T-helper 1 cell treated with Interleukin-12 subunit alpha and Interleukin-12 subunit beta and Interleukin-4 antibody, amounts not matched to agents 30 ng/mL and 1 ng/mL, for 36 hours (primary cell): Measurements from ENCODE around the gene BCL2. TPM values are rescaled to one million over a fixed set of nuclear protein-coding genes. Genes with fewer than 3 reads are reported as not detected.

ENCODE experiments used
- intact Hi-C: fragments of 100-400 bp; cut with micrococcal nuclease; formaldehyde crosslinking; loops from one replicate; pipeline ENCODE4 v1.15.1; 2024
- total RNA-seq: library from RNA; stranded (reverse); gene quantifications from 2 replicates; pipeline ENCODE4 v1.2.3, GENCODE V29; 2022

The BCL2 gene
- total RNA-seq, 1 donor from 2014 or later, result 148 TPM

DNA sequence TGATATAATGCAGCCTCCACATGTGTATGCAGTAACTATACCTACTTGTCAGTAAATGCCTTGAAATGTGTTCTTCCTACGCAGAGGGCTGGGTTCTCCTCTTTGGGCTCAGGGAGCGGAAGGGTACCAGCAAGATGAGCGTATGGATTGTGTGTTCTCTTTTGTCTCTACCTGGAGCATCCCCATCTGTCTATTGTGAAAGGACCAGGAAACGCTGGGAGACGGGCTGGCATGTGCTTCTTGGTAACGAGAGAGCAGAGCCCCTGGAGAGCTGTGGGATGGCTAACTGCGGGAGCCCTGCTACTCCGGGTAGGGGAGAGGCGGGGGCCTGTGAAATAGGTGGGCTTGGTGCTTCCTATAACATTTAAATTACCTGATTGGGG lies 80.9 kb downstream of the BCL2 start:
- intact Hi-C loops, result no loop called here

DNA sequence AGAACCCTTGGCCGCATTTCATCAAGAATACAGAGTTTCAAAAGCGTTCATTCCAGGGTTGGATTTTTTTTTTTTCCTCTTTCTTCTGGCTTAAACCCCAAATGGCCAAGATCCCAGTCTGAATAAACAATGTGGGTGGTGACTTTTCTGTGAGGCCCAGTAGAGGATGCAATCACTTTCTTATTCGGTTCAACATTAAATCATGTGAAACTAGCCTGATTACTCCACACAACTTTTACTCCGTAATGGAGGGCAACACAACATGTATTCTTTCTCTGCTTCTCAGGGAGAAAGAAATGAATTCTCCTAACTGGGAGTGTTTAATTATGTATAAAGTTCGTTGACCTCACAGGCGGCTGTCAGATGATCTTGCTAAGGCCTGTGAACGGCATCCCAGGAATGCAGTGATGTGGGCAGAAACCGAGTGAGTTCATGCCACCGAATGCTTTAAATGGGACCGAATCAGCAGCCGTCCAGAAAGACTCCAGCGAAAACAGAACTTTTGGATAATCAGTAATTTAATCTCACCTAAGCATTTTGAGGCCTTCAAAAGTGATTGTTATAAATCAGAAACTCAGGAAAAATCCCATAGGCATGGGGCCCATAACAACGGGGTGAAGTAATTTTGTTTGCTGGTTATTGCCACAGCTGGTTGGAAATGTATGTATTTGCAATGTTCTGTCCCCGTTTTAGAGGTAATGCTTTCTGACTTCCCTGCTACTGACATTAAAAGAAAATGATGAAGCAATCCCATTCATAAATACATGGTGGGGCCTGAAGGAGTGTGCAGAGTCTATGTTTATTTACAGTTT lies 81.5 kb downstream of the BCL2 start:
- intact Hi-C loops, result no loop called here

DNA sequence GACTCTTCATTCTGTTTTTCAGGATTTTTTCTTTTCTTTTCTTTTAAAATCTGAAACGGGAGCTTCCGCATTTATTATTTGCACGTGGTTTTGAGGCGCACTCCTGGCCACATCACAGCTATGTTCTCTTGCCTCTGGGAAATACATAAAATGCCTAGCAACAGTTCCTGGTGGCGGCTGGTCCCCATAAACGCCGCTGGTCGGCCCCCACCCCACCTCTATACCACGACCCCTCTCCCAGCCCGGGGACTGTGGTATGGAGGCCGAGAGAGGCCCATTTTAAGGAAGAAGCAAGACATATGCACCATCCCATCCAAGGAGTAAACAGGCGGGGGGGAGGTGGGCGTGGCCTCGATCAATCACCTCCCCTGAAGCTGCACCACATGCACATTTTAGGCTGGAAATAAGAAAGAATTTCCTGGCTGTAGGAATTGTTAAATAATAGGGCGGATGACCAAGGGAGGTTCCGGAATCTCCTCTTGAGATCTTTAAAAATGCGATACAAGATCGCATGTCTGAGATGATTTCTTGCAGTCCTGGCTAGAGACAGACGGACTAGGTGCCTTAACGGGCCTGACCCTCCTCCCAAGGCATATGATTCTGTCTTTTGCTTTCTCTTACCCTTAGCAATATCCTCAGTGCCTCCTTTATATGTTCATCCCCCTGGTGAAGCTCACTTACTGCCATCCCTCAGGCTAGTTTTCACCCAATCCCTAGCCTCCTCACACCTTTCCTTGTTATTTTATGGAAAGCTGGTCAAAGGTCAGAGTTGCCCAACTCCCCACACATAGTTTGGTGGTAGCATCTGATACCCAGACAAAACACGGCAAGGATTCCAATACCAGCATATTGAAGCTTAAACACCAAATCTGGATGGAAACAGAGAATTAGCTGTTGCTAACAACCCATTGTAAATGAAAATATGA lies 82.4 kb downstream of the BCL2 start:
- intact Hi-C loops, result no loop called here

DNA sequence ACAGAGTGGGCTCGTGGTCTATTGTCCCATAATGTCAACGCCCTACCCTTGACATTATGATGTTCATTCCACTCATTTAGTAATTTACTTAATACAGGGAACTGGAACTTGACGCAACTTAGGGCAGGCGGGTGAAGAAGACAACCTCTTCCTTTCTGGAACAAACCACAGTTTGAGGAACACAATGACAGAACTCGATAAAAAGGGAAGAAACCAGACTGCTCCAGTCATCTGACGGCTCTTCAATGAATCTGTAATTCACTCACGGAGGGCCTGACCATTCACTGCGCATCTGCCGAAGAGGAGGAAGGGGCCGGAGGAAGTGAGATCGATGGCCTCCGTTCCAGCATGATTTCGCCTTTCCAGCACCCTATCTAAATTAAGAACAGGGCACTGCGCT lies 83.2 kb downstream of the BCL2 start:
- intact Hi-C loops, result no loop called here

DNA sequence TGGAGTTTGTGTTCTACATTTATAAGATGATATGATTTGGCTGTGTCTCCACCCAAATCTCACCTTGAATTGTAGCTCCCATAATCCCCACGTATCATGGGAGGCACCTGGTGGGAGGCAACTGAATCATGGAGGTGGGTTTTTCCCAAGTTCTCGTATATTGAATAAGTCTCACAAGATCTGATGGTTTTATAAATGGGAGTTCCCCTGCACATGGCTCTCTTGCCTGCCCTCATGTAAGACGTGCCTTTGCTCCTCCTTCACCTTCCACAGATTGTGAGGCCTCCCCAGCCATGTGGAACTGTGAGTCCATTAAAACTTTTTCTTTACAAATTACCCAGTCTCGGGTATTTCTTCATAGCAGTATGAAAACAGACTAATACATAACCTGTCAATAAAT lies 83.6 kb downstream of the BCL2 start:
- intact Hi-C loops, result loop anchor here (1.0 to 2.0 kb wide), 2 partner anchors 19 to 36 kb away; no protein-coding TSS in a partner anchor

DNA sequence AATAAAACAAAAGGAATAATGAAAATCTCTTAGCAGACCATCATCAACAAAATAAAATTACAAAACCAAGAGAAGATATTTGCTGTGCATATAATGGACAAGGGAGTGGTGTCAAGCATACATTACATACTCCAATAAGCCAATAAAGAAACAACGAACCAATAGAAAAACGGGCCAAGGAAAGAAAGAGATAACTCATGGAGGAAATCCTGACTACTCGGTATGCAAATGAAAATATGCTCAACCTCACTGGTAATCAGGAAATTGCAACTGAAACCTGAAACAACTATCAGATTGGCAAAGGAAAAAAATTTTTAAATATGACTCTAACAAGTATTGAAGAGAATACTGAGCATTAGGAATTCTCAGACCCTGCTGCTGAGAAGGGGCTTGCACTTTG lies 84.7 kb downstream of the BCL2 start:
- intact Hi-C loops, result loop anchor here (1.0 to 2.0 kb wide), 2 partner anchors 18 to 35 kb away; no protein-coding TSS in a partner anchor

DNA sequence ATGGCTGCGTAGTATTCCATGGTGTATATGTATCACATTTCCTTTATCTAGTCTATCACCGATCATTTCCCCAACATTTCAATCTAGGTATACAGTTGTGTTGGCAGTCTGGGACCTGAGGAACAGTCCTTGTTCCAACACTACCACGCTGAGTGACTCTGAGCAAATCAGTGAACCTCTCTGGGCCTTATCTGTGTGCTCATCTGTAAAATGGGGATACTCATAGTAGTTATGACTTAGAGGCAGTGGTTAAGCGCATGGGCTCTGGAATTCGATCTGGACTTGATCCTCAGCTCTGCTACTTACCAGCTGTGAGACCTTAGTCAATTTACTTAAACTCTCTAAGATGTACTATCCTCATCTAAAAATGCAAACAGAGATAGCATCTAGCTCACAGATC lies 85.1 kb downstream of the BCL2 start:
- intact Hi-C loops, result loop anchor here (2.0 kb wide), 1 partner anchor 18 kb away; no protein-coding TSS in a partner anchor

DNA sequence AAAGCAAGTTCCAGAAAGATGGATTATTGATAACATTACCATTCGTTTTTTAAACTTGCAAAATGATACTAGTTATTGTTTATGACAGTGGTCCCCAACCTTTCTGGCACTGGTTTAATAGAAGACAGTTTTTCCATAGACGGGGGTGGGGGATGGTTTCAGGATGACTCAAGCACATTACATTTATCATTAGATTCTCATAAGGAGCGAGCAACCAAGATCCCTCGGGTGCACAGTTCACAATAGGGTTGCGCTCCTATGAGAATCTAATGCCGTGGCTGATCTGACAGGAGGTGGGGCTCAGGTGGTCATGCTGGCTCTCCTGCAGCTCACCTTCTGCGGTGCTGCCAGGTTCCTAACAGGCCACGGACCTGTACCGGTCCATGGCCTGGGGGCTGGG lies 86.2 kb downstream of the BCL2 start:
- intact Hi-C loops, result no loop called here

DNA sequence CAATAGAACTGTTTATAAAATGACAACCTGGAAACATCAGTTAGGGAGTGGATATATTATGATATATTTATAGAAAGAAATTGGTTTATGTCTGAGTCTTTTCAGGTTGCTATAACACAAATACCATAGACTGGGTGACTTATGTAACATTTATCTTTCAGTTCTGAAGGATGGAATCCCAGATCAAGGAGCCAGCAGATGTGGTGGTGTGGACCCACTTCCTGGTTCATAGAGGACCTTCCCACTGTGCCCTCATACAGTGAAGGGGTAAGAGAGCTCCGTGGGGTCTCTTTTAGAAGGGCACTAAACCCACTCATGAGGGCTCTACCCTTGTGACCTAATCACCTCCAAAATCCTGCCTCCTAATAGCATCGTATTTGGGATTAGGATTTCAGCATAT lies 86.7 kb downstream of the BCL2 start:
- intact Hi-C loops, result no loop called here

DNA sequence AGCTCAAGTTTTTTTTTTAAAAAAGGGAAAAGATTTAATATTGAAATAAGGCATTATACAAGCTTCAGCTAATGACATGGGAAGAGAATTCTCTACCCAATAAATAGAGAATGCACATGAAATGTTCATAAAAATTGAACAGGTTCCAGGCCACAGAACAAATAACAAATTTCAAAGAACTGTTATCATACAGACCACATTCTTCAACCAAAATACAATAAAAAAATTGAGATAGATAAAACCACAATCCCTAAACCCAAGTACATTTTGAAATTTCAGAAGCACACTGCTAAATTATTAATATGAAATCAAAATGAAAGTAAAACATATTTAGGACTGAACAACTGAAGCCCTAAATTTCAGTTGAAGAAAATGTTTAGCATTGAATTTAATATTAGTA lies 89.6 kb downstream of the BCL2 start:
- intact Hi-C loops, result no loop called here

DNA sequence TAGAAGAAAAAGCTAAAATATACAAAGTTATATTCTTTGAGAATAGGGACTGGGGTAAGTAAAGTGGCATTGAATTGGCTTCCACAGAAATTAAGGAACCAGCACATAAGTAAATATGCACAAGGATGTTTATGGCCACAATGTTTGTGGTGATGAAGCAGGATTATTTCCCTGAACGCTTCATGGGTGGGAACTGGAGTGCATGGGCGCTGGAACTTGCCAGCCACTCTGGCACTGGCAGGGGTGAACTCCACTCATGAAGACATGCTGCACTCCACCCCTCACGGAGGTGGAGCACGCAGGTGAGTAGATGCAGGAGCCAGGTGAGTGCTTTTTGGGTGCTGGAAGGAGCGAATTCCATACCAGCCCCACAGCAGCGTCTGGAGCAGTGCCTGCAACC lies 94.1 kb downstream of the BCL2 start:
- intact Hi-C loops, result loop anchor here (2.0 kb wide), 1 partner anchor 43 kb away; no protein-coding TSS in a partner anchor

DNA sequence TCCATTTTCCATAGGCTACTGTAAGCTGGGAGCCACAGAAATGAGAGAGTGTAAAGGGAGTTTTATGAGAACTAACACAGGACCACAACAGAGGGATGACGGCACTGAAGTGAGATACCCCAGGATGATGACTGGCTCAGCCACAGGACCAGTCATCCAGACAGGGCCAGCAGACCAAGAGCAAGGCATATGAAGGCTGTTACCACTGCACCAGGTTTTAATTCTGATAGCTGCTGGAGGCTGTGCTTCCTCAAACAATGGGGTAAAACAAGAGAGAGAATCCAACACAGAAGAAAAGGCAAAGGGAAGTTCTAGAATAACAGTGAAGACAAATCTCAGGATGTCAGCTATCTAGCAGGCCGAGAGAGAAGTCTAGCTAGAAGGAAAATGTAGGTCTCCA lies 94.9 kb downstream of the BCL2 start:
- intact Hi-C loops, result loop anchor here (2.0 kb wide), 1 partner anchor 44 kb away; no protein-coding TSS in a partner anchor

DNA sequence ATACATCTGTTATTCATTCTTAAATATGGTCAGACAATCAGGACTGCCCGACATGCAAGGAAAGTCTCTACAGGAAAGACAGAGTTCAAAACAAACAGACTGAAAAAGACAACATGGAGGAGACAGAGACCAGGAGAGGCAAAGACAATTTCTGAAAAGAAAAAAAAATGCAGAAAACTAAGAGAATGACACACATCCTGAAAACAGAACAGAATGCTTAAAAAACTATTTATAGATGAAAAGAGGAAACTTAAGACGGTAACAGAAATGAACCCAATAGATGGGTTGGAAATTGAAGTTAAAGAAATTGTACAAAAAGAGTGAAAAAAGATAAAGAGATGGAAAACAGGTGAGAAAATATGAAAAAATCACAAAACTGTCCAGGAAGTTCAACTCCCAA lies 95.7 kb downstream of the BCL2 start:
- intact Hi-C loops, result loop anchor here (2.0 kb wide), 1 partner anchor 45 kb away; no protein-coding TSS in a partner anchor

DNA sequence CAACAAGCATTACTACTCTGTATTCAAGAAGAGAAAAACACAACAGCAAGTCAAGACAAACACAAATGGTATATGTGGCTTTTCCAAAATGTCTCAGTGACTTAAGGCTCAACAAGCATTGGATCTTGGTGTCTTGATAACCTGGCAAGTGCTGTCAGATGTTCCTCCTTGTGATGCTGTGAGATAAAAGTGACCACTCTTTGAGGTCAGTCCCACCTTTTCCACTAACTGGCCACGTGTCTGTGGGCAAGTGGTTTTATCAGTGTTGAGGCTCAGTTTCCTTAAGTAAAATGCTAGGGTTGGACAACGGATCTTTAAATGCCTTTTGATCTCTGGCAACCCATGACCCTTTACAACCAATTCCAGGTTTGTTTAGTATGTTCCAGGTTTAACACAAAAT lies 98.7 kb downstream of the BCL2 start:
- intact Hi-C loops, result no loop called here

DNA sequence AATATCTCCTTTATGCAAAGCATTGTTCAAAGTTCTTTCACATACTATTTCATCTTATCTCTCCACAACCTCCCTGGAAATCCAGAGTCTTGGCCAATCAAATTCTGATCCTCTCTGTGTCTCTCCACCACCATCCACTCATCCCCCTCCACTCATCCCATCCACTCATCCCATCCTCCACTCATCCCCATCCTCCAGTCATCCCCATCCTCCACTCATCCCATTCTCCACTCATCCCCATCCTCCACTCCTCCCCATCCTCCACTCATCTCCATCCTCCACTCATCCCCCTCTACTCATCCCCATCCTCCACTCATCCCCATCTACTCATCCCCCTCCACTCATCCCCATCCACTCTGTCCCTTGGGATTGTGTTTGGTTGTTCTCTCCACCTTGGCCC lies 101.1 kb downstream of the BCL2 start:
- intact Hi-C loops, result loop anchor here (5.0 to 10.0 kb wide), 2 partner anchors 351 to 694 kb away; partner anchors contain the start of gene ZCCHC2

DNA sequence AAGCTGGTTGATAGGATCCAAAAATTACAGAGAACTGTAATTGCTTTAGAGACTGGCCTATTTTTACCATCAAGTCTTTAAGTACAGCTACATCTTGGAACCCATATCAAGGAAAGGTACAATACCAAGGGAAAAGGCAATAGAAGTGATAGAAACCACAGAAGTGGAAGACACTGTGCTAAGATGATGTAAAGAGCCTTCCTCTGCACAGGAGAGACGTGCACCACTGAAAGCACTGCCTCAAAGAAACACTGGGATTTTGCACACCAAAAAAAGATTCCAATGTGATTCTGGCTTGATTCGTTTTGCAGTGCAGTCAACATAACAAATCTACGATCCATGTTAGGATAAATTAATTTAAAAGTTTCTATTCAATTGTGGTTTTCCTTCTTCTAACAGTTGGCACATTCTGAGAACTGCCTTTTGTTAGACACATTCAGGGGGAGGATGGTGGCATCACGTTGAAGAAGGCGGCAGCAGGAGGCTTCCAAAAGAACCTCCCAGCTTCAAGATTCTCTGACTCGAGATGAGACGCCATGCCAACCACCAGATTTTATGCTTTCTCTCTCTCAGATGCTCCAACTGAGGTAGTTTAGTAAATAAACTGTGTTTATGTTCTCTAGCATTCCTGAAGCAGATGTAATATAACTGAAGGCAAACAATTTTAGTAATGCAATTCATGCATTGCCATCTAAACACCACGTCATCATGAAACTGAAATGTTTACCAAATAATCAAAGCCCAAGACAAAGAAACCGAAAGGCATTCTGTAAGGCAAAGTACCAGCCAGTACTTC lies 102.9 kb downstream of the BCL2 start:
- intact Hi-C loops, result loop anchor here (1.0 to 10.0 kb wide), 6 partner anchors 8 to 692 kb away; partner anchors contain the start of gene ZCCHC2

DNA sequence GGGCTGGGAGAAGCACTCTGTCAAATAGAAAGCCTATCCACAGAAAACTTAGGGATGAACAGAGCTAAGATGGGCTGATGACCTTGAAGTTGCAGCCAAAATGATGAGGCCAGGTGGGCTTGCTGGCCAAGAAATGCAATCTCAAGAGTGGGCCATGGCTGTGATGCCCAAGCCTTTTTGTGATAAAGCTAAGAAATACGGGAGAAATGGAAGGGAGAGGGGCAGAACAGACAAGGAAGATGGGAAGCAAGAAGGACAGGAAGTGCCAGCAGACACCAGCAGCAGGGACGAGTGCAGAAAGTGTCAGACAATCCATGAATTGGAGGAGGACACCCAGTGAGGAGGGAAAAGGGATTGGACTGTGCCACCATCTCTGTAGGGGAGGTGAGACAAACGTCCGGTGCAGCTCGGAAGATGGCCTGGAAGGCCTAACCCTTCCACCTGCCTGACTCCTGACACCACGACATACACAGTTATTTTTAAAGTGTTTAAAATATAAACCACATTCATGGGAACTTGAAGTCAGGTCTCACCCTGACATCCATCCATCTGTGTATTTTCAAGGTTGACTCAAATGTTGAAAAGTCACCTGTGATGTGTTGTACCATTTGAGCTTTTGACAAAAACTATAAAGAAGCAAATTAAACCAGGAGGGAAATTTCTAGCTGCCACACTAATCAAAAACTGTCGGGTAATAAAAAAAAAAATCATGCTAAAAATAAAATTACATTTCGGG lies 105.5 kb downstream of the BCL2 start:
- intact Hi-C loops, result loop anchor here (1.0 to 10.0 kb wide), 6 partner anchors 14 to 1027 kb away; partner anchors contain the start of genes BCL2, PIGN, RELCH and ZCCHC2

DNA sequence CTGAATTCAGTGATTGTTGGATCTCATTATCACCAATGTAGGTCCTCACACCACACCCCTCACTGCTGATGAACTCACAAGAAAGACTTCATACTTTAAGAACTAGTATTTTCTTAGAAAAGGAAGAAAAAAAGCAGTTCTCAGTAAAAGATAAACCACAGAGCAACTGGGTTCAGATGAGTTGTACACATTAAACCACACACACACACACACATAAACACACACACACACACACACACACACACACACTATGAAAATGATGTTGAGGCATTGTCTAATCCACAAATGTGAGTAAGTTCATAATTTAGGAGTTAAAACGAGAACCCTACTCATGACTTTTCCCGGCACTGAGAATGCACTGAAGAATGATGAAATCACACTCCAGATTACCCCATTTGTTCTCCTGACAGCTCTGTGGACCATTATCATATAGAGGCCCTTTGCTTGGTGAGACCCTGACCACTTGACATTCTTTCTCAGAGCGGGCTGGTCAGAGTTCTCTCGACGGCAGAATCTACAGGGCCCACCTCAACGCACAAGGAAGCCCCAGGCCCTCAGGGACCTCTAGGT lies 106.2 kb downstream of the BCL2 start:
- intact Hi-C loops, result loop anchor here (1.0 to 10.0 kb wide), 6 partner anchors 13 to 1026 kb away; partner anchors contain the start of genes BCL2, PIGN, RELCH and ZCCHC2

DNA sequence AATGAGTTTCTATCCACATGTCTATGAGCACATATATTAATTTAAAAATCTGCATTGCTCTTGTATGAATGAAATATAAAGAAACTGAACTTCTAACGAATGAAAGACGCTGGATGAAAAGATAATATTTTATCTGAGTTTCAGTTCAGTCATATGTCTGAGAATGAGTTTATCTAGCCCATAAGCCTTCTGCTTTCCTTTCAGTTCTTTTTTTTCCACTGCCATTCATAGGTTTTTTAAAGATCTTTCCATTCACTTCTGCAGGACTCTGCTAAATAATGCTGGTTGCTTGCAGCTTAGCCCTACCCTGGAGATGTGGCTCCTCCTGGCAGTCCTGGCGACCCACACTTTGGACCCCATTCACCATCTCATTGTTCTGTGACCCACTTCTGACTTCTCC lies 109.0 kb downstream of the BCL2 start:
- intact Hi-C loops, result loop anchor here (5.0 to 10.0 kb wide), 2 partner anchors 686 to 1023 kb away; partner anchors contain the start of genes PIGN, RELCH and ZCCHC2
